NB4 (cell line): ENCODE measurements around the gene TMC7.

ENCODE experiments used
- POLR2A ChIP-seq: IDR thresholded peaks from 2 replicates; pipeline ENCODE4 v1.6.1; 2011; ENCODE audit warnings: mild to moderate bottlenecking; ENCODE audit not compliant: insufficient read length; ENCODE audit errors: extremely low read depth
- TF ChIP-seq, protein P1 (sequence below): IDR thresholded peaks from one replicate; pipeline ENCODE4 v1.5.1; 2012; ENCODE audit warnings: low read depth, low read length
- TF ChIP-seq, protein P2 (sequence below): IDR thresholded peaks from 2 replicates; pipeline ENCODE4 v1.6.1; 2011; ENCODE audit warnings: low read depth, low read length

- TF ChIP-seq, protein P1, sequence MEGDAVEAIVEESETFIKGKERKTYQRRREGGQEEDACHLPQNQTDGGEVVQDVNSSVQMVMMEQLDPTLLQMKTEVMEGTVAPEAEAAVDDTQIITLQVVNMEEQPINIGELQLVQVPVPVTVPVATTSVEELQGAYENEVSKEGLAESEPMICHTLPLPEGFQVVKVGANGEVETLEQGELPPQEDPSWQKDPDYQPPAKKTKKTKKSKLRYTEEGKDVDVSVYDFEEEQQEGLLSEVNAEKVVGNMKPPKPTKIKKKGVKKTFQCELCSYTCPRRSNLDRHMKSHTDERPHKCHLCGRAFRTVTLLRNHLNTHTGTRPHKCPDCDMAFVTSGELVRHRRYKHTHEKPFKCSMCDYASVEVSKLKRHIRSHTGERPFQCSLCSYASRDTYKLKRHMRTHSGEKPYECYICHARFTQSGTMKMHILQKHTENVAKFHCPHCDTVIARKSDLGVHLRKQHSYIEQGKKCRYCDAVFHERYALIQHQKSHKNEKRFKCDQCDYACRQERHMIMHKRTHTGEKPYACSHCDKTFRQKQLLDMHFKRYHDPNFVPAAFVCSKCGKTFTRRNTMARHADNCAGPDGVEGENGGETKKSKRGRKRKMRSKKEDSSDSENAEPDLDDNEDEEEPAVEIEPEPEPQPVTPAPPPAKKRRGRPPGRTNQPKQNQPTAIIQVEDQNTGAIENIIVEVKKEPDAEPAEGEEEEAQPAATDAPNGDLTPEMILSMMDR = no peak
- TF ChIP-seq, protein P2, sequence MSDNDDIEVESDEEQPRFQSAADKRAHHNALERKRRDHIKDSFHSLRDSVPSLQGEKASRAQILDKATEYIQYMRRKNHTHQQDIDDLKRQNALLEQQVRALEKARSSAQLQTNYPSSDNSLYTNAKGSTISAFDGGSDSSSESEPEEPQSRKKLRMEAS = no peak
- TF ChIP-seq POLR2A = no peak
Measured at GRCh38 chr16:18975109-18975508, 8.6 kb upstream of the TMC7 start.
